Activated CD4-positive, alpha-beta T cell treated with anti-CD3 and anti-CD28 coated beads, Interleukin-2, amount 50 U/mL, for 48 hours (primary cell): ENCODE data around the gene POLR2L.
A peak's percentile ranks its signal among the peaks of the same experiment; 100 is the strongest.

Experiments
- DNase-seq, 2 experiments: peaks; one replicate each; pipeline ENCODE4 v3.0.0-alpha.2; 2020

The POLR2L gene

GRCh38 chr11:792535-792821 is 49.9 kb downstream of the POLR2L start:
- no peak for DNase-seq

GRCh38 chr11:791658-792534 is 50.4 kb downstream of the POLR2L start:
- no peak for DNase-seq

GRCh38 chr11:790721-791564 is 51.4 kb downstream of the POLR2L start:
- no peak for DNase-seq

- peak; percentile 61 to 72 for DNase-seq
Observed at GRCh38 chr11:789943-790342, 52.4 kb downstream of the POLR2L start, which contains the start of gene CEND1. Gene CEND1, minus strand, starts transcription at chr11:790090. Its CDS starts 1,514 bp downstream, at chr11:788576.
